K562 (cell line): ENCODE measurements around the gene ULBP2. TPM values are rescaled to one million over a fixed set of nuclear protein-coding genes. Genes with fewer than 3 reads are reported as not detected.

Experiments
- ATAC-seq: fragments of 200-7000 bp; cut with Tn5 transposase; 3 replicates; pipeline ENCODE4 v1.9.1; 2020; ENCODE audit warnings: moderate library complexity
- BruUV-seq: library from RNA; stranded (reverse); fragments of 400-500 nt; replicated peaks from 2 replicates; lab custom pipeline; 2021; lab: Mats Ljungman, UMichigan
- CTCF ChIA-PET: fragments of 300-600 bp; formaldehyde crosslinking; extraction: SDS; loops from one replicate; lab custom pipeline; 2021; ENCODE audit warnings: low intra/inter-chr PET ratio; lab: Yijun Ruan, JAX
- POLR2A ChIA-PET: fragments of 300-600, 350-650 bp; sonication (Branson Sonifier 250); formaldehyde crosslinking; extraction: SDS; loops from one replicate; lab custom pipeline; 2021; ENCODE audit warnings: antibody characterized with exemption, inconsistent platforms; lab: Yijun Ruan, JAX
- DNase-seq, 4 experiments: peaks; one replicate each; pipeline versions ENCODE4 v3.0.0 to v3.0.0-alpha.2; 2011 to 2018; ENCODE audit warnings: low spot score in 3 of 4, mixed read lengths in 3 of 4; ENCODE audit errors: extremely low read depth in 1 of 4
- FAIRE-seq: peaks from 2 replicates; lab custom pipeline; 2011; peaks lifted over from hg19 to GRCh38; lab: Jason Lieb, UNC
- H2AFZ ChIP-seq: 2 replicates; pipeline ENCODE4 v1.6.0; 2011; ENCODE audit warnings: low read depth, low read length, control low read depth, inconsistent platforms
- H3K27ac ChIP-seq: fragments of 200-600 bp; 3 replicates; pipeline ENCODE4 v1.8.0; 2011; ENCODE audit warnings: low read depth, mild to moderate bottlenecking, control low read depth, inconsistent platforms, low read length, moderate library complexity, mixed read lengths; ENCODE audit errors: extremely low read depth
- H3K27me3 ChIP-seq, 2 experiments: fragments of 300-600 bp in 1 of 2; 2 replicates in 1 of 2; 3 replicates in 1 of 2; pipeline versions ENCODE4 v1.6.0 to v1.8.0; 2011; ENCODE audit warnings: inconsistent platforms in 2 of 2, low read length in 2 of 2, mild to moderate bottlenecking in 1 of 2, mixed read lengths in 1 of 2, moderate library complexity in 1 of 2; ENCODE audit not compliant: control insufficient read depth in 2 of 2, insufficient read depth in 2 of 2
- H3K36me3 ChIP-seq: fragments of 300-600 bp; 3 replicates; pipeline ENCODE4 v1.8.0; 2011; ENCODE audit warnings: mild to moderate bottlenecking, low read length, inconsistent platforms; ENCODE audit not compliant: control insufficient read depth, insufficient read depth
- H3K4me1 ChIP-seq, 2 experiments: fragments of 200-600 bp in 1 of 2; replicated peaks in 1 of 2; 2 replicates in 1 of 2; 3 replicates in 1 of 2; pipeline versions ENCODE4 v1.5.1 to v1.8.0; 2011; ENCODE audit warnings: inconsistent platforms in 2 of 2, low read length in 2 of 2, mild to moderate bottlenecking in 1 of 2, mixed read lengths in 1 of 2, moderate library complexity in 1 of 2; ENCODE audit not compliant: control insufficient read depth in 2 of 2, insufficient read depth in 2 of 2
- H3K4me2 ChIP-seq: 2 replicates; pipeline ENCODE4 v1.6.1; 2011; ENCODE audit warnings: low read length, control low read depth, inconsistent platforms, mixed read lengths; ENCODE audit not compliant: insufficient read depth
- H3K4me3 ChIP-seq: fragments of 200-600 bp; sonication (generic), shearing (Covaris generic); 2 replicates; pipeline ENCODE4 v1.5.1; 2016; ENCODE audit warnings: control low read depth, inconsistent platforms
- H3K79me2 ChIP-seq: fragments of 200-600 bp; 3 replicates; pipeline ENCODE4 v1.8.0; 2011; ENCODE audit warnings: low read length, inconsistent platforms; ENCODE audit not compliant: control insufficient read depth, insufficient read depth
- H3K9ac ChIP-seq, 2 experiments: 2 replicates each; pipeline versions ENCODE4 v1.6.0 to v1.6.1; 2011; ENCODE audit warnings: low read depth in 2 of 2, low read length in 2 of 2, control low read depth in 1 of 2, inconsistent platforms in 1 of 2, mild to moderate bottlenecking in 1 of 2, mixed read lengths in 1 of 2; ENCODE audit not compliant: insufficient read depth in 1 of 2
- H3K9me1 ChIP-seq: one replicate; pipeline ENCODE4 v1.6.0; 2011; ENCODE audit warnings: inconsistent platforms, mild to moderate bottlenecking, low read length, moderate library complexity; ENCODE audit not compliant: control insufficient read depth, insufficient read depth
- H3K9me3 ChIP-seq: replicated peaks from 2 replicates; pipeline ENCODE4 v1.5.1; 2011; ENCODE audit warnings: low read depth, low read length, inconsistent platforms; ENCODE audit not compliant: control insufficient read depth, insufficient read depth
- H4K20me1 ChIP-seq: replicated peaks from 2 replicates; pipeline ENCODE4 v1.6.1; 2011; ENCODE audit warnings: low read length, inconsistent platforms, mixed read lengths; ENCODE audit not compliant: control insufficient read depth, insufficient read depth
- FOSL1 ChIP-seq: fragments of 200-800 bp; sonication (Bioruptor generic); conservative IDR thresholded peaks from 2 replicates; pipeline ENCODE4 v1.6.1; 2016; ENCODE audit warnings: missing genetic modification characterization, missing compliant biosample characterization
- FOXJ2 ChIP-seq: fragments of 200-800 bp; sonication (Bioruptor generic); IDR thresholded peaks from 2 replicates; pipeline ENCODE4 v1.6.1; 2016; ENCODE audit warnings: missing genetic modification characterization, missing compliant biosample characterization
- RBM25 ChIP-seq: fragments of 200-400 bp; formaldehyde crosslinking; IDR thresholded peaks from 2 replicates; pipeline ENCODE4 v1.6.1; 2018; ENCODE audit warnings: low read length, low read depth, moderate library complexity; ENCODE audit not compliant: severe bottlenecking
- RCOR1 ChIP-seq, 2 experiments: IDR thresholded peaks; 2 replicates each; pipeline ENCODE4 v1.6.1; 2012; ENCODE audit warnings: low read depth in 2 of 2, low read length in 2 of 2, borderline replicate concordance in 1 of 2, improper control_type of control experiment in 1 of 2
- WGBS: fragments of 100-300 bp; shearing (Covaris generic); methylation state at CpG from one replicate; pipeline ENCODE4 v1.1.6; 2016; ENCODE audit warnings: low coverage, mixed read lengths; ENCODE audit not compliant: insufficient coverage; ENCODE audit errors: missing lambda C conversion rate; 5-methylcytosine and 5-hydroxymethylcytosine counted together
- in situ Hi-C: fragments of 300-500 bp; cut with MboI; formaldehyde crosslinking; loops from 4 replicates; pipeline ENCODE4 v1.15.0; 2018; ENCODE audit warnings: inconsistent platforms, mixed read lengths
- intact Hi-C: fragments of 100-400 bp; cut with micrococcal nuclease; formaldehyde crosslinking; loops from 2 replicates; pipeline ENCODE4 v1.14.2; 2022
- polyA plus RNA-seq, 8 experiments: library from polyadenylated mRNA; depleted of rRNA in 4 of 8; stranded (reverse) in 5 of 8; unstranded in 3 of 8; fragments of >200 nt; fragmentation: Nextera tagmentation in 2 of 8; fragmentation: Illumina TruSeq in 1 of 8; extraction: Ambion mirVana in 2 of 8; extraction: Trizol in 1 of 8; gene quantifications; 2 replicates each; pipeline versions ENCODE4 v1.2.1 to v1.2.3, GENCODE V29; 2011 to 2014; ENCODE audit warnings: inconsistent platforms in 1 of 8, missing spikeins in 1 of 8
- total RNA-seq, 7 experiments: library from RNA; depleted of rRNA in 6 of 7; stranded (reverse); fragments of >200 nt in 6 of 7; fragmentation: Illumina TruSeq in 2 of 7; extraction: Trizol in 2 of 7; gene quantifications; 2 replicates each; pipeline versions ENCODE4 v1.2.1 to v1.2.3, GENCODE V29; 2011 to 2021; ENCODE audit warnings: low replicate concordance in 1 of 7
- TF ChIP-seq, protein P1 (sequence below): sonication (generic); formaldehyde crosslinking; IDR thresholded peaks from 2 replicates; pipeline ENCODE4 v1.9.0; 2022; ENCODE audit warnings: mild to moderate bottlenecking, missing genetic modification reagents

The ULBP2 gene
- total and polyA plus RNA-seq, 9 of the 15 experiments (the other 6 are each of a cell fraction or from before 2014, with no cell fraction given) = 0.50 to 5.3 (median 1.2) TPM

DNA sequence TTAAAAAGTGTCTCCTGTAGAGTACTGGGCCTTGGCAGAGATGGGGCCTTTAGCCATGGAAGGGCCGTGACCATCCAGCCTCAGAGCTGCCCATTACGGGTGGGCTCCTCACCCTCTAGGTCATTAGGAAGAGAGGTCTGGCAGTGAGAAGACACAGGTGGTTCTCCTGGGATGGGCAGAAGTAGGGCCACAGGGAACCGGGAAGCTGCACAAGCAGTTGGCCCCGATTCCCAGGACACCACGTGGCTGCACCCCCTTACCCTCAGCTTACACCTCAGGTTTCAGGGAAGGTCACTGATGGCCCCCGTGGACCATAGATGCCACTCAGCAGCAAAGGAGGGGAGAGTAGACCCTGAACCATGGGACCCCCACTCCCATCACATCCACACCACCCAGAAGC is 20.5 kb upstream of the ULBP2 start:
- Histone ChIP-seq H3K4me1 (peaks cover 0 to 26% of the 10 kb centered on the region in 2 experiments; a peak in 3 of 5 replicates), H3K36me3 (no peaks in the 10 kb centered on the region), H3K9me3 (no peaks in the 10 kb centered on the region), H3K27me3 (peaks cover 13 to 74% of the 10 kb centered on the region in 2 experiments; a peak in 4 of 5 replicates), H3K27ac (no peak overlapping the region), H3K4me2 (no peak overlapping the region), H3K9ac (no peak overlapping the region), H3K79me2 (no peaks in the 10 kb centered on the region), H3K4me3 (no peak overlapping the region), H3K9me1 (no peaks in the 10 kb centered on the region), H2AFZ (no peak overlapping the region), H4K20me1 (peaks cover 4% of the 10 kb centered on the region; the same call in 1 of the 2 replicates)
- intact Hi-C loops (no loop called here), in situ Hi-C loops (loop anchor here (5.0 to 25.0 kb wide), 3 partner anchors 79 to 884 kb away; no protein-coding TSS in a partner anchor)
- ChIA-PET CTCF (no interaction called here), POLR2A (interaction anchor here (1.1 kb wide), 1 partner anchor 100 kb away, joined by 3 read pairs; no protein-coding TSS in a partner anchor)
- FAIRE-seq (no peak), DNase-seq (no peak), ATAC-seq (no peak)
- BruUV-seq = no TSS peak
- TF ChIP-seq RCOR1 (IDR thresholded peaks at IDR 0.05; ENCODE audit: borderline replicate concordance in 1 of 2, low read depth in 2 of 2, low read length in 2 of 2) (no peak), FOSL1 (tag) (no peak), FOXJ2 (tag) (no peak), RBM25 (no peak)
- TF ChIP-seq, protein P1, sequence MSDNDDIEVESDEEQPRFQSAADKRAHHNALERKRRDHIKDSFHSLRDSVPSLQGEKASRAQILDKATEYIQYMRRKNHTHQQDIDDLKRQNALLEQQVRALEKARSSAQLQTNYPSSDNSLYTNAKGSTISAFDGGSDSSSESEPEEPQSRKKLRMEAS (CRISPR knock-in tag) = no peak
- WGBS = 1% methylated on average over 6 of the region's 6 CpGs
